Activated CD8-positive, alpha-beta memory T cell treated with anti-CD3 and anti-CD28 coated beads for 36 hours (primary cell): Measurements from ENCODE around the gene USP38. TPM values are rescaled to one million over a fixed set of nuclear protein-coding genes. Genes with fewer than 3 reads are reported as not detected.
"Not testable (repeated sequence)": the region's sequence is repeated elsewhere in the genome, so short reads cannot be mapped to it uniquely, and the experiment has no call there.

Experiments used
- CTCF ChIA-PET: fragments of 350-600 bp; sonication (Branson Sonifier 250); formaldehyde crosslinking; loops from one replicate; lab custom pipeline; 2021; ENCODE audit warnings: antibody characterized with exemption; lab: Charles Lee
- POLR2A ChIA-PET: fragments of 350-600 bp; sonication (Branson Sonifier 250); formaldehyde crosslinking; loops from one replicate; lab custom pipeline; 2021; ENCODE audit warnings: antibody characterized with exemption; lab: Charles Lee
- total RNA-seq, 2 experiments: library from RNA; stranded (reverse); gene quantifications; one replicate each; pipeline ENCODE4 v1.2.3, GENCODE V29; 2021

USP38 gene
- total RNA-seq, result 10 to 100 TPM; 25.6 to 26.6 TPM

GRCh38 chr4:143184503-143185252, at the start of gene USP38:
Gene USP38, plus strand, starts transcription at chr4:143184917. Its CDS starts 534 bp downstream, at chr4:143185451.
- CTCF ChIA-PET, result no interaction called here
- POLR2A ChIA-PET, result interaction anchor here (0.5 to 0.6 kb wide), 2 partner anchors 9 to 610 kb away, joined by 3 read pairs; no protein-coding TSS in a partner anchor

GRCh38 chr4:143135358-143135757, 49.4 kb upstream of the USP38 start:
- CTCF ChIA-PET, result no interaction called here
- POLR2A ChIA-PET, result no interaction called here

DNA sequence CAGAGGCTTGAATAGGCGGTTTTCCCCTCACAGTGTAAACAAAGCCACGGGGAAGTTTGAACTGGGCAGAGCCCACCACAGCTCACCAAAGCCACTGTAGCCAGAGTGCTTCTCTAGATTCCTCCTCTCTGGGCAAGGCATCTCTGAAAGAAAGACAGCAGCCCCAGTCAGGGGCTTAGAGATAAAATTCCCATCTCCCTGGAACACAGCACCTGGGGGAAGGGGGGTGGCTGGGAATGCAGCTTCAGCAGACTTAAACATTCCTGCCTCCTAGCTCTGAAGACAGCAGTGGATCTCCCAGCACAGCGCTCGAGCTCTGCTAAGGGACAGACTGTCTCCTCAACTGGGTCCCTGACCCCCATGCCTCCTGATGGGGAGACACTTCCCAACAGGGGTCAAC, 44.0 kb upstream of the USP38 start:
- POLR2A ChIA-PET, result no interaction called here

DNA sequence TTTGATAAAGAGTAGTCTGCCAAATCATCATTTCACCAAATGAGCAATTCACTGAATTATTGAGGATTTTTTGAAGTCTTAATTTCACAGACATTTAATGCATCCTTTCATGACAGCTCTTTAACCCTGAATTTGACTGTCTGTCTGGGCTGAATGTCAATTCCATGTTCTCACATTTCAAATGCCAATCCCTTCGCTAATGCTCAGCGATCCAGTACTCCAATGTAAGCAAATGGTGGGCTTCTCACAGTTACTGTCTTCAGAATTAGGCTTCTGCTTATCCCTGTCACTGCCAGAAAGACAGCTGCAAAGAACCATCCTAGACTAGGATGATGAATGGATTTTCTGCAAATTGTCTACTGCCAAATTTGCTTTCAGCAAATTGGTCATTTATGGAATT, 36.2 kb upstream of the USP38 start:
- ChIA-PET CTCF (interaction anchor here (0.6 kb wide), 1 partner anchor 66 kb away, joined by 3 read pairs; no protein-coding TSS in a partner anchor), POLR2A (no interaction called here)

More for the DNA sequence above, 44.0 kb upstream of the USP38 start:
- CTCF ChIA-PET, result no interaction called here

- POLR2A ChIA-PET, result no interaction called here
- CTCF ChIA-PET, result no interaction called here
Measured at GRCh38 chr4:143156853-143157252, 27.9 kb upstream of the USP38 start.

DNA sequence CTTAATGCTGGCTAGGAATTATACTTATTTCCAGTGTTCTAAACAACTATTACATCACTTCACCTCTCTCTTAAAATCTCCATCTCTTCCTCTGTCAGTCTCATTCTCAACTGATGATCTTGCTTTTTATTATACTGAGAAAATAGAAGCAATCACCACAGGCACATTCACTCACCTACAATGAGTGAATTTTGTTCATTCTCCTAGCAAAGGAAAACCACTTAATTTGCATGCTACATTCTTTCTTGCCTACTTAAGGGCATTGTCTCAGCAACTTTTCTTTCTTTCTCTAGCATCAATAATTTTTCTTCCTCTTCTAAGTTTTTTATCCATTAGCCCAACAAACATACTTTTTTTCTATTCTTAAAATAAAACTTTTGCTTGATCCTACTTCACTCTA, 21.1 kb upstream of the USP38 start:
- CTCF ChIA-PET, result no interaction called here
- POLR2A ChIA-PET, result no interaction called here

DNA sequence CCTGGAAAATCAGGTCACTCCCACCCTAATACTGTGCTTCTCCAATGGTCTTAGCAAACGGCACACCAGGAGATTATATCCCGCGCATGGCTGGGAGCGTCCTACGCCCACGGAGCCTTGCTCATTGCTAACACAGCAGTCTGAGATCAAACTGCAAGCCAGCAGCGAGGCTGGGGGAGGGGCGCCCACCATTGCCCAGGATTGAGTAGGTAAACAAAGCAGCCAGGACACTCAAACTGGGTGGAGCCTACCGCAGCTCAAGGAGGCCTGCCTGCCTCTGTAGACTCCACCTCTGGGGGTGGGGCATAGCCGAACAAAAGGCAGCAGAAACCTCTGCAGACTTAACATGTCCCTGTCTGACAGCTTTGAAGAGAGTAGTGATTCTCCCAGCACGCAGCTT, 18.0 kb upstream of the USP38 start:
- POLR2A ChIA-PET, CTCF ChIA-PET: not testable (repeated sequence)

DNA sequence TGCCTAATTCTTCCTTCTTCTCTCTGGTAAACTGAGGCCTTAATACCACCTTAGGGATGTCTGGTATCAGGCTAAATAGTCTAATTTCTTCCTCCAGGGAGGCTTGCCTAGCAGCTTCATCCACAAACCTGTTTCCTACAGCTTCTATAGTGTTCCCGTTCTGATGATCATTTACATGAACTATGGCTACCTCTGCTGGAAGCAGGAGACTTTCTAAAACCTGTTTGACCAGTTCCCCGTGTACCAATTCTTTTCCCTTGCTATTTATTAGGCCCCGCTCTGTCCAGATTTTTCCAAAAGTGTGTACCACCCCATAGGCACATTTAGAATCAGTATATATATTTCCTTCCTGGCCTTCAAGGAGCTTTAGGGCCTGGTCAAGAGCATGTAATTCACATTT, 5.8 kb upstream of the USP38 start:
- ChIA-PET POLR2A (no interaction called here), CTCF (no interaction called here)

DNA sequence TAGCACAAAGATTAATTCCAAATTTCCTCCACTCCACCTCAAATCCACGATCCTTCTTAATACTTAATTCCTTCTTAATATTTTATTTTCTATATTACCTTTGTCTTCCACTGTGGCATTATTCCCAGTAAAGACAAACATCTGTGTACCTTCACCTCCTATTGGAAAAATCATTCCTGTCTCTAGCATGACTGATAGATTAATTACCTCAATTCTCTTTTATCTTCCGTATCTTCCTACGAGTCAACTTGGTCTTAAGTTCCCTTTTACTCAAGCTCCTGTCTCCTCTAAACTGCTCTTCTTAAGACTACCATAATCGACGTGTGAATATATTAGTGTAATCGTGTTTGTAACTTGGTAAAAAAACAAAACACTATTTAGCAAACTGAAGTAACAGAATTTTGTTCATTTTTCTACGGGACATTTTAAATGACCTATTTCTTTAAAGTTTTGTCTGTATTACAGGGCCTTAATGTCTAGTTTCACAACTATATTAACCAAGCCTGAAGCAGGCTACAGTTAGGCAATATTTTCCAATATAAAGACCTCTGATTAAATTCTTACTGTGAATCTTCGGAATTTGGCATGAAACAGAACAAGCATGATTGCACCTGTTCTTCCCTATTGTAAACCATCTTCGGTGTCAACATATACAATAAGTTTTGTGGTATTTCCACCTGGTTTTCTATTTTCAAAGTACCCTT, 1.1 kb upstream of the USP38 start:
- ChIA-PET CTCF (no interaction called here), POLR2A (no interaction called here)

GRCh38 chr4:143184217-143184502, 557 bp upstream of the USP38 start:
- ChIA-PET POLR2A (no interaction called here), CTCF (no interaction called here)

GRCh38 chr4:143185253-143186107, 763 bp downstream of the USP38 start:
- CTCF ChIA-PET, result no interaction called here
- POLR2A ChIA-PET, result no interaction called here

DNA sequence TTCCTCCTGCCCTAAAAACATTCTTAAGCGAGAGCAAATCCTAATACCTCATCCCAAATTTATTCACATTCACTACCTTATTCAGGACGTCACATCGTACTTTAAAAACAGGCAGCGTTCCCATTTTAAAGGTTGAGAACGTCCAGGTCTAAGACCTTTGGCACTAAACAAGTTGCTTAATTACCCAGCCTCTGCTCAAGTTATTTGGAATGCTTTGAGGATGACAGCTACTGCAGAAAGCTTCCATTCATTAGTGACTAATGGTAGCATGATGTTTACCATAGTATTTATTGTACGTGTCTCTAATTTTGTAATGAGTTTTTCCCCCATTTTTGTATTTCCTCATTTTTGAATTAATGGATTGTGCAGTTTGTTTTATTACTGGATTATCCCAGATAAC, 1.5 kb downstream of the USP38 start:
- ChIA-PET CTCF (no interaction called here), POLR2A (no interaction called here)

DNA sequence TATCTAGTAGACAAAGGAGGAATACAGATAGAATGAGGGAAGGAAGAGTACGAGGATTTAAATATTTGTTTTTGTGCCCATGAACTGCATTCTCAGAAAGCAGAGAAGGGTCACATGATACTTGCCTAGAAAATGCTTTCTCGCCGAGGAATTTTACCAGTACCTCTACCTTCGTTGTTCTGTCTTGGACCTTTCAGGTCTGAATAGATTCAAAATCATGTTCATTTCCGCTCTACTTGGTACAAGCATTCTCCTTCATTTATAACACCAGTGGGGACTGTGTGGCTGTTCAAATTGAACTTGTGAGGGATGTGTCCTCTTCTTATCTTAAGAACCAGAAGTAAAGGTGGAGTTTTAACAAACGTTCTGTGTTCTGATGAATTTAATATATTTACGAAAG, 1.9 kb downstream of the USP38 start:
- CTCF ChIA-PET, result no interaction called here
- POLR2A ChIA-PET, result no interaction called here

- CTCF ChIA-PET, result no interaction called here
- POLR2A ChIA-PET, result no interaction called here
Measured at GRCh38 chr4:143188136-143189088, 3.7 kb downstream of the USP38 start.

GRCh38 chr4:143189528-143189927, 4.8 kb downstream of the USP38 start:
- POLR2A ChIA-PET, result no interaction called here

GRCh38 chr4:143195581-143195980, 10.9 kb downstream of the USP38 start:
- ChIA-PET POLR2A (no interaction called here), CTCF (no interaction called here)

More at GRCh38 chr4:143189528-143189927, 4.8 kb downstream of the USP38 start:
- CTCF ChIA-PET, result no interaction called here

DNA sequence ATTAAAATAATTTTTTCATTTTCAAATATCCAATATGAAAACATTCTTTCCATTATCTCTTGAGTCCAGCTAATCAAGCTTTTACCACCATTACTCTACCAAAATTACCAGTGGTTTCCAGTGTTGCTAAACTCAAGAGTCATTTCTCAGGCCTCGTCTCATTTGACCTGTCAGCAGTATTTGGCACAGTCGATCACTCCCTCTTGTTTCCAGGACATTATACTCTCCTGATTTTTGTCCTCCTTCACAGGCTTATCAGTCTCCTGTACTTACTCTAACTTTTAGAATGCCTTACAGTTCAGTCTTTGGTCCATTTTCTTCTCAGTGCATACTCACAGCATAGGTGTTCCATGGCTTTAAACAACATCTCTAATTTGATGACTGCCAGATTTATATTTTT, 11.6 kb downstream of the USP38 start:
- CTCF ChIA-PET, result no interaction called here

GRCh38 chr4:143199503-143199902, 14.8 kb downstream of the USP38 start:
- CTCF ChIA-PET, result no interaction called here
- POLR2A ChIA-PET, result no interaction called here

More for the DNA sequence above, 11.6 kb downstream of the USP38 start:
- POLR2A ChIA-PET, result no interaction called here

DNA sequence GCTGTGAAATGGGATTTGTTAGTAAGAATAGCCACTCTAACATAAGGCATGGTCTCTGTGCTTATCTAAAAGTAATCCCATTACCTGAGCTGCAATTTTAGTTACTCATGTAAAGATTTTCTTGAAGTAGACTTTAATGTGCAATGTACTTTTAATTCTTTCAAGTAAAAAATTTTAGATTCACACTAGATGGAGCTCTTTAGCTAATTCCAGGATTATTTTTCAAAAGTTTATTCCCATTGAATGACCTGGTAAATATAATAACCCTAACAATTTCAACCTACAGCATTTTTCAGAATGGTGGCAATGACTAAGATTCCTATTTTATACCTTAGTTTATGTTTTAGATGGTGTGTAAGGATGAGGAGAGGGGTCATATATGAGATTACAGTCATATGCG, 18.1 kb downstream of the USP38 start:
- CTCF ChIA-PET, result no interaction called here
- POLR2A ChIA-PET, result no interaction called here
